ENCODE measurements around the gene LRP11.
"Not testable (repeated sequence)": the region's sequence is repeated elsewhere in the genome, so short reads cannot be mapped to it uniquely, and the experiment has no call there.

The LRP11 gene
- 0.69 to 1.2 (median 0.70) reads per million in 3 donors for total RNA-seq

- Histone ChIP-seq H3K36me3 (ENCODE audit: control insufficient read depth, insufficient read depth, low read length) (no peaks in the 10 kb centered on the region), H3K4me3 (ENCODE audit: insufficient read depth, low read depth, low read length, poor library complexity, severe bottlenecking) (peak within 1 kb of the TSS; percentile 80), H3K9me3 (ENCODE audit: control insufficient read depth, low read length) (no peaks in the 10 kb centered on the region), H3K4me1 (ENCODE audit: control insufficient read depth, insufficient read depth, low read length, poor library complexity, severe bottlenecking) (peaks cover 9% of the 10 kb centered on the region), H3K27me3 (replicated peaks; ENCODE audit: control insufficient read depth, insufficient read depth, low read length, poor library complexity, severe bottlenecking) (no peaks in the 10 kb centered on the region), H3K27ac (ENCODE audit: insufficient read depth, low read length, poor library complexity, severe bottlenecking) (peak within 1 kb of the TSS; percentile 54)
- peak; percentile 69 to 75 (median 75) for DNase-seq
These were observed at the start of gene LRP11 for GRCh38 chr6:149863698-149864577. LRP11 (minus strand) TSS chr6:149864359; CDS start chr6:149864020, 339 bp downstream.

- no peak for DNase-seq
- Histone ChIP-seq H3K36me3 (ENCODE audit: control insufficient read depth, insufficient read depth, low read length) (no peaks in the 10 kb centered on the region), H3K4me3 (ENCODE audit: insufficient read depth, low read depth, low read length, poor library complexity, severe bottlenecking) (no peak overlapping the region), H3K27me3 (replicated peaks; ENCODE audit: control insufficient read depth, insufficient read depth, low read length, poor library complexity, severe bottlenecking) (no peaks in the 10 kb centered on the region), H3K27ac (ENCODE audit: insufficient read depth, low read length, poor library complexity, severe bottlenecking) (no peak overlapping the region), H3K9me3 (ENCODE audit: control insufficient read depth, low read length) (no peaks in the 10 kb centered on the region), H3K4me1 (ENCODE audit: control insufficient read depth, insufficient read depth, low read length, poor library complexity, severe bottlenecking) (no peaks in the 10 kb centered on the region)
These were observed 49.5 kb upstream of the LRP11 start for GRCh38 chr6:149913540-149914240.

- Histone ChIP-seq H3K36me3 (ENCODE audit: control insufficient read depth, insufficient read depth, low read length) (no peaks in the 10 kb centered on the region), H3K4me1 (ENCODE audit: control insufficient read depth, insufficient read depth, low read length, poor library complexity, severe bottlenecking) (no peaks in the 10 kb centered on the region), H3K9me3 (ENCODE audit: control insufficient read depth, low read length) (no peaks in the 10 kb centered on the region), H3K27me3 (replicated peaks; ENCODE audit: control insufficient read depth, insufficient read depth, low read length, poor library complexity, severe bottlenecking) (no peaks in the 10 kb centered on the region), H3K4me3 (ENCODE audit: insufficient read depth, low read depth, low read length, poor library complexity, severe bottlenecking) (no peak overlapping the region), H3K27ac (ENCODE audit: insufficient read depth, low read length, poor library complexity, severe bottlenecking) (no peak overlapping the region)
- no peak for DNase-seq
These were observed 48.9 kb upstream of the LRP11 start for GRCh38 chr6:149913085-149913484.

GRCh38 chr6:149912680-149913079 is 48.5 kb upstream of the LRP11 start:
- not testable (repeated sequence) for H3K36me3 ChIP-seq (ENCODE audit: control insufficient read depth, insufficient read depth, low read length); H3K4me1 ChIP-seq (ENCODE audit: control insufficient read depth, insufficient read depth, low read length, poor library complexity, severe bottlenecking); H3K27me3 ChIP-seq (replicated peaks; ENCODE audit: control insufficient read depth, insufficient read depth, low read length, poor library complexity, severe bottlenecking); H3K27ac ChIP-seq (ENCODE audit: insufficient read depth, low read length, poor library complexity, severe bottlenecking); DNase-seq; H3K4me3 ChIP-seq (ENCODE audit: insufficient read depth, low read depth, low read length, poor library complexity, severe bottlenecking); H3K9me3 ChIP-seq (ENCODE audit: control insufficient read depth, low read length)

- Histone ChIP-seq H3K4me3 (ENCODE audit: insufficient read depth, low read depth, low read length, poor library complexity, severe bottlenecking) (no peak overlapping the region), H3K36me3 (ENCODE audit: control insufficient read depth, insufficient read depth, low read length) (no peaks in the 10 kb centered on the region), H3K4me1 (ENCODE audit: control insufficient read depth, insufficient read depth, low read length, poor library complexity, severe bottlenecking) (no peaks in the 10 kb centered on the region), H3K27me3 (replicated peaks; ENCODE audit: control insufficient read depth, insufficient read depth, low read length, poor library complexity, severe bottlenecking) (no peaks in the 10 kb centered on the region), H3K27ac (ENCODE audit: insufficient read depth, low read length, poor library complexity, severe bottlenecking) (no peak overlapping the region), H3K9me3 (ENCODE audit: control insufficient read depth, low read length) (no peaks in the 10 kb centered on the region)
- DNase-seq, result no peak
These were observed 46.6 kb upstream of the LRP11 start for GRCh38 chr6:149910721-149911151.

- H3K36me3 ChIP-seq (ENCODE audit: control insufficient read depth, insufficient read depth, low read length), result no peaks in the 10 kb centered on the region
- H3K27me3 ChIP-seq (replicated peaks; ENCODE audit: control insufficient read depth, insufficient read depth, low read length, poor library complexity, severe bottlenecking), result no peaks in the 10 kb centered on the region
- H3K4me3 ChIP-seq (ENCODE audit: insufficient read depth, low read depth, low read length, poor library complexity, severe bottlenecking), result no peak overlapping the region
- H3K9me3 ChIP-seq (ENCODE audit: control insufficient read depth, low read length), result no peaks in the 10 kb centered on the region
- H3K4me1 ChIP-seq (ENCODE audit: control insufficient read depth, insufficient read depth, low read length, poor library complexity, severe bottlenecking), result no peaks in the 10 kb centered on the region
- DNase-seq, result no peak
- no peak overlapping the region for H3K27ac ChIP-seq (ENCODE audit: insufficient read depth, low read length, poor library complexity, severe bottlenecking)
These were observed 45.7 kb upstream of the LRP11 start for GRCh38 chr6:149909701-149910470.

- H3K27ac ChIP-seq (ENCODE audit: insufficient read depth, low read length, poor library complexity, severe bottlenecking); DNase-seq; H3K36me3 ChIP-seq (ENCODE audit: control insufficient read depth, insufficient read depth, low read length); H3K4me1 ChIP-seq (ENCODE audit: control insufficient read depth, insufficient read depth, low read length, poor library complexity, severe bottlenecking); H3K9me3 ChIP-seq (ENCODE audit: control insufficient read depth, low read length); H3K4me3 ChIP-seq (ENCODE audit: insufficient read depth, low read depth, low read length, poor library complexity, severe bottlenecking); H3K27me3 ChIP-seq (replicated peaks; ENCODE audit: control insufficient read depth, insufficient read depth, low read length, poor library complexity, severe bottlenecking): not testable (repeated sequence)
These were observed 44.3 kb upstream of the LRP11 start for GRCh38 chr6:149908480-149908879.

- Histone ChIP-seq H3K36me3 (ENCODE audit: control insufficient read depth, insufficient read depth, low read length) (no peaks in the 10 kb centered on the region), H3K27ac (ENCODE audit: insufficient read depth, low read length, poor library complexity, severe bottlenecking) (no peak overlapping the region), H3K27me3 (replicated peaks; ENCODE audit: control insufficient read depth, insufficient read depth, low read length, poor library complexity, severe bottlenecking) (no peaks in the 10 kb centered on the region), H3K9me3 (ENCODE audit: control insufficient read depth, low read length) (no peaks in the 10 kb centered on the region), H3K4me1 (ENCODE audit: control insufficient read depth, insufficient read depth, low read length, poor library complexity, severe bottlenecking) (no peaks in the 10 kb centered on the region), H3K4me3 (ENCODE audit: insufficient read depth, low read depth, low read length, poor library complexity, severe bottlenecking) (no peak overlapping the region)
- no peak for DNase-seq
These were observed 43.2 kb upstream of the LRP11 start for GRCh38 chr6:149907317-149907716.

- H3K27ac ChIP-seq (ENCODE audit: insufficient read depth, low read length, poor library complexity, severe bottlenecking), result no peak overlapping the region
- H3K9me3 ChIP-seq (ENCODE audit: control insufficient read depth, low read length), result no peaks in the 10 kb centered on the region
- H3K4me3 ChIP-seq (ENCODE audit: insufficient read depth, low read depth, low read length, poor library complexity, severe bottlenecking), result no peak overlapping the region
- H3K36me3 ChIP-seq (ENCODE audit: control insufficient read depth, insufficient read depth, low read length), result no peaks in the 10 kb centered on the region
- DNase-seq, result no peak
- H3K27me3 ChIP-seq (replicated peaks; ENCODE audit: control insufficient read depth, insufficient read depth, low read length, poor library complexity, severe bottlenecking), result no peaks in the 10 kb centered on the region
- no peaks in the 10 kb centered on the region for H3K4me1 ChIP-seq (ENCODE audit: control insufficient read depth, insufficient read depth, low read length, poor library complexity, severe bottlenecking)
These were observed 42.2 kb upstream of the LRP11 start for GRCh38 chr6:149906405-149906804.
